HS-5 (cell line): ENCODE data around the gene FGD6.

Source experiments
- DNase-seq: peaks from one replicate; pipeline ENCODE4 v3.0.0-alpha.2; 2012; ENCODE audit warnings: low read depth

Gene FGD6

GRCh38 chr12:95083938-95084337, 133.3 kb downstream of the FGD6 start:
- peak; percentile 76 for DNase-seq

- no peak for DNase-seq
Observed at GRCh38 chr12:95083471-95083870, 133.8 kb downstream of the FGD6 start.

GRCh38 chr12:95077341-95077740, 139.9 kb downstream of the FGD6 start:
- DNase-seq: no peak

DNA sequence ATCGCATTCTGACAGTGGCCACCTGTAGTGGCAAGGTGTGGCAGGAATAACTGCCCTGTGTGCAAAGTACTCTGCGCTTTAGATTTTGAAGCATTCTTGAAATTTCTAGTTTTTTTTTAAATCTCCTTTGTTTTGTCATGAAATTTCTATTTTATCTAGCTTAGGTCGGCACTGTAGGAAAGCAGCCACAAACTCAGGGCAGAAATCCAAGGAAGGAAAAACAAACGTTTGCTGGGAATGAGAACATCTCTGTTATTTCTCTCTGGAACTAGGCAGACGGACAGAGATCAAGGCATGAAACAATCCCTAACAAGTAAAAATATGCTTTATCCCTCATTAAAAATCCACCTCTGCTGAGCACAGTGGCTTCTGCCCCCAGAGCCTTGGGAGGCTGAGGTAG, 142.5 kb downstream of the FGD6 start:
- no peak for DNase-seq

DNA sequence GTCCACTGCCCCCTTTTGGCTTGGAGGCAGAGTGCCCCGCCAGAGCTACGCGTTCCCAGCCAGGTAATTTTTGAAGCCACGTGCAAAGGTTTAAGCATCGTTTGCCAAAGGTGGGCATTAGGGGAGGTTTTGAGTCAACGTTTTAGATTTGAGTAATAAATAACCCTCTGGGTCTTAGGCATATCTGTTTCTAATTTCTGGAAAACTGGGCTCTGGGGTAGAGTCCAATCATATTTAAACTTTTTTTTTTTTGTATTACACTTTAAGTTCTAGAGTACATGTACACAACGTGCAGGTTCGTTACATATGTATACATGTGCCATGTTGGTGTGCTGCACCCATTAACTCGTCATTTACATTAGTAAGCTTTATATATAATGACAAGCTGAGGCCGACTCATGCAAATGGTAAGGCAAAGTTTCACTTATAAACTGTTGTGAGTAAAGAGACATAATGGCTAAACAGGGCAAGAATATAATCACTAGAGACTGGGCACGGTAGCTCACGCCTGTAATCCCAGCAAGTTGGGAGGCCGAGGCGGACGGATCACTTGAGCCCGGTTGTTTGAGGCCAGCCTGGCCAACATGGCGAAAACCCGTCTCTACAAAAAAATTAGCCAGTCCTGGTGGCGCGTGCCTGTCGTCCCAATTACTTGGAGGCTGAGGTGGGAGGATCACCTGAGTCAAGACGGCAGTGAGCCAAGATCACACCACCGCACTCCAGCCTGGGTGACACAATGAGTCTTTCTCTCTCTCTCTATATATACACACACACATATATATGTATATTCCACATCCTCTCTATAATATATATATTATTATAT, 143.4 kb downstream of the FGD6 start:
- no peak for DNase-seq

GRCh38 chr12:95072900-95073697, 144.2 kb downstream of the FGD6 start, which contains the start of gene NR2C1:
Gene NR2C1, minus strand, starts transcription at chr12:95073618. Its CDS starts 6,234 bp downstream, at chr12:95067384.
- DNase-seq: peak; percentile 76

DNA sequence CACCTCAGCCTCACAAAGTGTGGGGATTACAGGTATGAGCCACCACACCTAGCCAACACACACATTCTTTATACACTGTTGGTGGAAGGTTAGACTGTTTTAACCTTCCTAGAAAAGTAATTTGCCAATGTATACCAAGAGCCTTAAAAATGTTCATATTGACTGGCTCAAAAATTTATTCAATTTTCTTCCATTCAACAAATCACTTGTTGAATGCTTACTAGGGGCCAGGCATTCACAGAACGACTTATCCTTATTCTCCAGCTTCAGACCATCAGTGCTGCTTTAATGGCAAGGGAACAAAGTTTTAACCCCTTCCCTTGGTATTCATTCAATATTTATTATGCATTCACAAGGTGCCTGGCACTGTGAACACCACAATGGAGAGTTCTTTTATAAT, 146.9 kb downstream of the FGD6 start:
- DNase-seq: no peak

- DNase-seq: no peak
Observed at GRCh38 chr12:95066091-95066855, 151.0 kb downstream of the FGD6 start.

DNA sequence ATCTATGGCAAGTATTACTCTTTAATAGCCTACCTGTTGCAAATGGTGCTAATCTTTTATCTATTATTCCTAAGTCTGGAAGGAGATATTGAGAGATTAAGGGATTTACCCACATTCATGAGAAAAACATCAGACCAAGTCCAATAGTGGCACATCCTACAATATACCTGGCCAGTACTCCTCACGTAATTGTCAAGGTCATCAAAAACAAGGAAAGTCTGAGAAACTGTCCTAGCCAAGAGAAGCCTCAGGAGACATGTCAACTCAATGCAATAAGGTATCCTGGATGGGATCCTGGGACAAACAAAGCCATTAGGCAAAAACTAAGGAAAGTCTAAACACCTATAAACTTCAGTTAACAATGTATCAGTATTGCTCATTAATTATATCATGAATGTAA, 156.3 kb downstream of the FGD6 start:
- DNase-seq: no peak

DNA sequence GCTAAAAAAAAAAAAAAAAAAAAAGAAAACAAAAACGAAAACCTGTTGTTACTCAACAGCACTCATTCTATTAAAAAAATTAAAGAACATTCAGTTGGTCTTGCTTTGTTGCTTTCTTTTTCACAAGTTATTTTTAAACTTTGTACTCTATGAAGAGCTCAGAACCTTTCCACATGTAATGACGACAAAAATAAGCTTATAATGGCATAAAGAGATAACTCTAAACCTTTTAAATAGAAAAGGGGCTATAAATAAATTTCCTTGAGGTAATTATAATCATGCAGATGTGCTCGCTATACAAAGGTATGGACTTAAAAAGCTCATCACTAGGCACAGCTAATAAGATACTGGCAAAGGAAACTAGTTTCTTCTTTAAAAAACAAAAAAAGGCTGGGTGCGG, 157.3 kb downstream of the FGD6 start:
- no peak for DNase-seq

- no peak for DNase-seq
Observed at GRCh38 chr12:95057424-95057823, 159.8 kb downstream of the FGD6 start.

DNA sequence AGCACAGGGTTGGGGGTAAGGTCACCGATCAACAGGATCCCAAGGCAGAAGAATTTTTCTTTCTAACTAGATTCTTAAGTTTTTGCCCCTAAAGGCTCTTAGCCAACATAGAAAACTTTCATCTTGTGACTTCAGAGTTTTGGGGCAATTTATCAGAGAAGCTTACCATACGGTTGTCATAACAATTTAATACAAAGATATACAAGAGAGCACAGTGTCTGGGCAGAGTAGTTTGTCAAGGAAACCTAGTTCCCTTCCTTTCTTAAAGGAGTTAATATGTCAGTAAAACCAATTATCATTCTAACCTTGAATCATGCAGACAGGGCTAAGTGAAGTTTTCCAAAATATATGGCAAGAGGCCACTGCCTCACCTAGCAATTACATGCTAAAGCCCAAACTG, 162.2 kb downstream of the FGD6 start:
- no peak for DNase-seq

DNA sequence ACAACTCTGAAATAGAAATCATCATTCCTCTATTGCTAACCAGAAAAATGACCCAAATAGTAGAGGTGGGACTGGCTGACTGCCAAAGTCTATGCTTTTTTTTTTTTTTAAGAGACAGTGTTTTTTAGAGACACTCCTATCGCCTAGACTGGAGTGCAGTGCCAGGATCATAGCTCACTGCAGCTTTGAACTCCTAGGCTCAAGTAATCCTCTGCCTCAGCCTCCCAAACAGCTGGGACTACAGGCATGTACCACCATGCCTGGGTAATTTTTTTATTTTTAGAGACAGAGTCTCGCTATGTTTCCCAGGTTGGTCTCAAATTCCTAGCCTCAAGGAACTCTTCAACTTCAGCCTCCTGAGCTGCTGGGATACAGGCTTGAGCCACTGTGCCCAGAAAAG, 163.1 kb downstream of the FGD6 start:
- DNase-seq: no peak

- no peak for DNase-seq
Observed at GRCh38 chr12:95051241-95051640, 166.0 kb downstream of the FGD6 start.

DNA sequence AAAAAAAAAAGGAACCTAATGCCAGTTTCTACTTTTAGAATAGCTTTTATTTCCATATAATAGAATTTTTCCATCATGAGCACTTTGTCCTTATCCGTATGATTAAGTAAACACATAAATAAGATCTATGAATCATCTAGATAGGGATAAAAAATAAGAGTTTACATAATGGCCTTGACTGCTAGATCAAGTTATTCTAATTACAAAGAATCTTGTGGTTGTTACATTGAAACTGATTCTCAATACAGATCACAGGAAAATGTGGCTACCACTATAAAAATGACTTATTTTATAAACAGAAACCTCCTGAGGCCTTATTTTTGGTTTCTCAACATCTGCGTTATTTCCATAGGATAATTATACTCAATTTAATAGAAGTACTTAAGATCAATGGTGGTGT, 179.4 kb downstream of the FGD6 start:
- DNase-seq: no peak

DNA sequence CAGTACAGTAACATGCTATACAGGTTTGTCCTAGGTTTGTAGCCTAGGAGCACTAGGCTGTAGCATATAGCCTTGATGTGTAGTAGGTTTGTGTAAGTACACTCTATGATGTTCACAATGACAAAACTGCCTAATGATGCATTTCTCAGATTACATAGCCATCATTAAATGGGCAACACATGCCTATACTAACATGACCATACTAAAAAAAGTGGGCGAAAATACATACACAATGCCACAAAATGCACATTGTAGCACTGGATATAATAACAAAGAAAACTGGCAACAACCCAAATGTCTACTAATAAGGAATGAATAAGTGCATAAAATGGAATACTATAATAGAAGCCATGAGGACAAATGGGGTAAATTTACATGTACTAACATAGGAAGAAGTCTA, 182.5 kb downstream of the FGD6 start:
- no peak for DNase-seq
